Activated naive CD4-positive, alpha-beta T cell treated with anti-CD3 and anti-CD28 coated beads for 36 hours (primary cell): Measurements from ENCODE around the gene KCTD5. TPM values are rescaled to one million over a fixed set of nuclear protein-coding genes. Genes with fewer than 3 reads are reported as not detected.

ENCODE experiments used
- CTCF ChIA-PET: fragments of 350-600 bp; sonication (Branson Sonifier 250); formaldehyde crosslinking; loops from one replicate; lab custom pipeline; 2021; ENCODE audit warnings: antibody characterized with exemption; lab: Charles Lee
- DNase-seq: peaks from one replicate; pipeline ENCODE4 v3.0.0-alpha.2; 2020
- H3K27ac Mint-ChIP-seq: one replicate; pipeline ENCODE4 v1.8.0; 2021; ENCODE audit warnings: mild to moderate bottlenecking, mixed read lengths
- H3K27me3 Mint-ChIP-seq: one replicate; pipeline ENCODE4 v1.8.0; 2021; ENCODE audit warnings: low read depth, mixed read lengths
- H3K36me3 Mint-ChIP-seq: one replicate; pipeline ENCODE4 v1.8.0; 2021; ENCODE audit warnings: low read depth, mixed read lengths
- H3K4me1 Mint-ChIP-seq: one replicate; pipeline ENCODE4 v1.8.0; 2021; ENCODE audit warnings: low read depth, mixed read lengths
- H3K4me3 Mint-ChIP-seq: one replicate; pipeline ENCODE4 v1.8.0; 2021; ENCODE audit warnings: mild to moderate bottlenecking, moderate library complexity, mixed read lengths
- H3K9me3 Mint-ChIP-seq: one replicate; pipeline ENCODE4 v1.8.0; 2021; ENCODE audit warnings: mixed read lengths
- intact Hi-C: fragments of 100-400 bp; cut with micrococcal nuclease; formaldehyde crosslinking; loops from one replicate; pipeline ENCODE4 v1.15.1; 2023
- total RNA-seq, 2 experiments: library from RNA; stranded (reverse); gene quantifications; one replicate each; pipeline ENCODE4 v1.2.3, GENCODE V29; 2021

The KCTD5 gene
- total RNA-seq, 2 experiments from 2014 or later = 21.8 to 24.1 TPM

- intact Hi-C loops = no loop called here
- H3K4me3 Mint-ChIP-seq = no peak overlapping the region
Observed at GRCh38 chr16:2756288-2757015, 74.1 kb downstream of the KCTD5 start.

DNA sequence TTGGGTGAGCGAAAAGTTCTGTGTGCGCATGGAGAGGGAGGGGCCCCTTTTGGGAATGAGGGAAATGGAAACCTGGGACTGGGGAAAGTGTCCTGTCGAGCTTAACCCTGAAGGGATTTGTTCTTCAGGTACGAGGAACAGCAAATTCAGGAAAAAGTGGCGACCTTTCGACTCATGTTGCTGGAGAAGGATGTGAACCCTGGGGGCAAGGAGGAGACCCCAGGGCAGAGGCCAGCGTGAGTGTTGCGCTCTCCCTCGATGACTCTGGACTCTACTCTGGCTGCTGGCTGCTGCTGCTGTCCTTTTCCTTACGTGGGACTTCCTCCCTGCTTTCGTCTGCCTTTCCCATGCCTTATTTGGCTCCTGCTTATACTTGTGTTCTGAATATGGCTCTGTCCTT, 75.0 kb downstream of the KCTD5 start:
- Mint-ChIP-seq H3K27ac (no peak overlapping the region), H3K4me1 (peaks cover 50% of the 10 kb centered on the region), H3K27me3 (no peaks in the 10 kb centered on the region), H3K36me3 (peaks cover 84% of the 10 kb centered on the region), H3K4me3 (no peak overlapping the region), H3K9me3 (no peaks in the 10 kb centered on the region)
- no peak for DNase-seq
- CTCF ChIA-PET = interaction anchor here (1.4 kb wide), 1 partner anchor 18 kb away, joined by 5 read pairs; no protein-coding TSS in a partner anchor
- intact Hi-C loops = no loop called here

More at GRCh38 chr16:2756288-2757015, 74.1 kb downstream of the KCTD5 start:
- Mint-ChIP-seq H3K4me1 (peaks cover 52% of the 10 kb centered on the region), H3K27ac (peak overlapping the region; percentile 20), H3K9me3 (no peaks in the 10 kb centered on the region), H3K36me3 (peaks cover 75% of the 10 kb centered on the region), H3K27me3 (no peaks in the 10 kb centered on the region)
- CTCF ChIA-PET = interaction anchor here (1.4 kb wide), 1 partner anchor 19 kb away, joined by 5 read pairs; no protein-coding TSS in a partner anchor
- DNase-seq = no peak

Other genes with a start within 250 kb of the KCTD5 start
- gene TEDC2, start 222.4 kb upstream of the KCTD5 start, total RNA-seq = 10 to 100 TPM; 24.2 to 24.8 TPM
- gene NTN3, start 211.2 kb upstream of the KCTD5 start, total RNA-seq = not detected
- gene TBC1D24, start 207.4 kb upstream of the KCTD5 start, total RNA-seq = 1 to 10 TPM; 8.1 to 8.6 TPM
- gene ATP6V0C, start 168.6 kb upstream of the KCTD5 start, total RNA-seq = 10 to 100 TPM; 81.9 TPM
- 10 to 100 TPM; 15.3 to 18.6 TPM for gene AMDHD2, start 162.2 kb upstream of the KCTD5 start, total RNA-seq
- gene CEMP1, start 151.1 kb upstream of the KCTD5 start, total RNA-seq = under 1 TPM in 1 of 2 experiments, not detected in 1; 0.17 TPM
- gene PDPK1, start 144.5 kb upstream of the KCTD5 start, total RNA-seq = 10 to 100 TPM; 26.6 to 27.8 TPM
- gene PRSS27, start 37.7 kb downstream of the KCTD5 start, total RNA-seq = 1 to 10 TPM; 1.7 to 2.4 TPM
- gene SRRM2, start 70.1 kb downstream of the KCTD5 start, total RNA-seq = 100 to 1,000 TPM; 607 to 649 TPM
- gene ELOB, start 94.8 kb downstream of the KCTD5 start, total RNA-seq = 100 to 1,000 TPM; 177 to 189 TPM
- under 1 TPM; 0.12 to 0.17 TPM for gene PRSS33, start 105.0 kb downstream of the KCTD5 start, total RNA-seq
- not detected for gene PRSS41, start 115.9 kb downstream of the KCTD5 start, total RNA-seq
- gene PRSS21, start 134.7 kb downstream of the KCTD5 start, total RNA-seq = 1 to 10 TPM; 3.3 to 4.1 TPM
- gene ZG16B, start 147.8 kb downstream of the KCTD5 start, total RNA-seq = under 1 TPM; 0.22 to 0.64 TPM
- not detected for gene PRSS22, start 175.6 kb downstream of the KCTD5 start, total RNA-seq
- gene FLYWCH2, start 200.7 kb downstream of the KCTD5 start, total RNA-seq = 10 to 100 TPM; 12.7 to 15.2 TPM
- 10 to 100 TPM; 33.5 to 35.4 TPM for gene FLYWCH1, start 229.4 kb downstream of the KCTD5 start, total RNA-seq